ENCODE data around the gene XPR1.
"Not testable (repeated sequence)": the region's sequence is repeated elsewhere in the genome, so short reads cannot be mapped to it uniquely, and the experiment has no call there.

XPR1 gene

DNA sequence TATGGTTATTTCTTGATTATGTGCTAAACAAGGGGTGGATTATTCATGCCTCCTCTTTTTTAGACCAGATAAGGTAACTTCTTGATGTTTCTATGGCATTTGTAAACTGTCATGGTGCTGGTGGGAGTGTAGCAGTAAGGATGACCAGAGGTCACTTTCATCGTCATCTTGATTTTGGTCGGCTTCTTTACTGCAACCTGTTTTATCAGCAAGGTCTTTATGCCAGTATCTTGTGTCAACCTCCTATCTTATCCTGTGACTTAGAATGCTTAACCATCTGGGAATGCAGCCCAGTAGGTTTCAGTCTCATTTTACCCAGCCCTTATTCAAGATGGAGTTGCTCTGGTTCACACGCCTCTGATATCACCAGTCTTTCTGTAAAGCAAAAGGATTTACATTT lies 95.9 kb downstream of the XPR1 start:
- DNase-seq = not testable (repeated sequence)

DNA sequence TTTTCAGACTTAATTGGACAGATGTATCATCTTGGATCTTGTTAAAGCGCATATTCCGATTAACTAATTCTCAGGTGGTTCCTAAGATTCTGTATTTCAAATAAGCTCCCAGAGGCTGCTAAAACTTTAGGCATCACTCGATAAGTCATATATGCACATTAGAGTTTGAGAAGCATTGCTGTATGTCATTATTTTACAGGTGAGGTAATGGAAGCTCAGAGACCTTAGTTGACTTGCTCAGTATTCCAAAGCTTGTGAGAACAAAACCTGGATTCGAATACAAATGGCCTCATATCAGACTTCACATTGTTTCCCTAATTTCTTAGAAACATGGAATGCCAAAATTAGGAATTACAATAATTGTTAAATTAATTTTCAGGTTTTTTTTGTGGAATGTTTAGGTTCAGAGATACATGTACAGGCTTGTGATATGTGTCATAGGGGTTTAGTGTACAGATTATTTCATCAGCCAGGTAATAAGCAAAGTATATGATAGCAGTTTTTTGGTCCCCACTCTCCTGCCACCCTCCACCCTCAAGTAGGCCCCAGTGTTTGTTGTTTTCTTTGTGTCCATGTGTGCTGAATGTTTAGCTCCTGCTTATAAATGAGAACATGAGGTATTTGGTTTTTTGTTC lies 96.8 kb downstream of the XPR1 start:
- DNase-seq = no peak

- no peak for DNase-seq
Observed at GRCh38 chr1:180731131-180731530, 99.3 kb downstream of the XPR1 start.

DNA sequence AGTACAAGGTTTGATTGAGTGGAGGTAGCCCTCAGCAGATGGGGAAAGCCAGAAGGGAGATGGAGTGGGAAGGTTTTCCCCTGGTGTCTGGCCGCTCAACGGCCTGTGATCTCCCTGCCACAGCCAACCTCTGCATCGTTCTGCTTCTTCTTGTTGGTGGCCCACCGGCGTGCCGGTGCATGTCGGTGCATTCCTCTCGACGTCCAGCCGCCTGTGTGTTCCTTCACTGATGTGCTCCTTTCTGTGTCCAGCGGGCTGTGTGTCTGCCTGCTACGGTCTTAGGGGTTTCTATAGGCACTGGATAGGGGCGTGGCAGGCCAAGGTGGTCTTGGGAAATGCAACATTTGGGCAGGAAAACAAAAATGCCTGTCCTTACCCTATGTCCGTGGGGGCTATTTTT lies 101.0 kb downstream of the XPR1 start:
- no peak for DNase-seq

GRCh38 chr1:180734366-180734765 lies 102.5 kb downstream of the XPR1 start:
- no peak for DNase-seq

GRCh38 chr1:180742663-180743062 lies 110.8 kb downstream of the XPR1 start:
- no peak for DNase-seq

GRCh38 chr1:180743868-180744267 lies 112.0 kb downstream of the XPR1 start:
- no peak for DNase-seq

- DNase-seq = no peak
Observed at GRCh38 chr1:180745098-180745497, 113.3 kb downstream of the XPR1 start.

GRCh38 chr1:180751921-180752320 lies 120.1 kb downstream of the XPR1 start:
- DNase-seq = peak; percentile 14

DNA sequence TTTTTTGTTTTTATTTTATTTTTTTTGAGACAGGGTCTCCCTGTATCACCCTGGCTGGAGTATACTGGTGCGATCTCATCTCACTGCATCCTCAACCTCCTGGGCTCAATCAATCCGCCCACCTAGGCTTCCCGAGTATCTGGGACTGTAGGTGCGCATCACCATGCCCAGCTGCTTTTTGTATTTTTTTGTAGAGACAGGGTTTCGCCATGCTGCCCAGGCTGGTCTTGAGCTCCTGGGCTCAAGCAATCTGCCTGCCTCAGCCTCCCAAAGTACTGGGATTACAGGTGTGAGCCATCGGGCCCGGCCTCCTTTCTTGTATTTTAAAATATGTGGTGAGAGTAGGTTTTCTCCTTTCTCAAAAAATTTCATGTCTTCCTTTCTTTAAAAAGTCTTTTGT lies 122.6 kb downstream of the XPR1 start:
- DNase-seq = no peak

DNA sequence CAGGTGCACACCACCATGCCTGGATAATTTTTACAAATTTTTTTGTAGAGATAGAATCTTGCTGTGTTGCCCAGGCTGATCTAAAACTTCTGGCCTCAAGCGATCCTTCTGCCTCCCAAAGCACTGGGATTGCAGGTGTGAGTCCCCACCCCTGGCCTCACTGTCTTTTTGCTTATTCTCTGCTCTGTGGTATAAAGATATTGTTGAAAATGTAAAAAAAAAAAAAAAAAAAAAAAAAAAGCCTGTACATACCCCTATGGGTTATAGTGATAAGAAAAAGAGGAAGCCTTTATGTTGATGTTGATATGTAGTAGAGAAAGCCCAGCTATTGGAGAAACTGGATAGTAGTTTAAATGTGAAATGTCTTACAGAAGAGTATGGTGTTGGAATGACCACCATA lies 125.8 kb downstream of the XPR1 start:
- DNase-seq = no peak

GRCh38 chr1:180762796-180763195 lies 131.0 kb downstream of the XPR1 start:
- DNase-seq = peak; percentile 1

- peak; percentile 16 for DNase-seq
Observed at GRCh38 chr1:180765151-180765550, 133.3 kb downstream of the XPR1 start.

- DNase-seq = no peak
Observed at GRCh38 chr1:180769889-180770288, 138.1 kb downstream of the XPR1 start.

GRCh38 chr1:180773210-180773865 lies 141.5 kb downstream of the XPR1 start:
- DNase-seq = peak; percentile 72

- DNase-seq = no peak
Observed at GRCh38 chr1:180775801-180776200, 144.0 kb downstream of the XPR1 start.

DNA sequence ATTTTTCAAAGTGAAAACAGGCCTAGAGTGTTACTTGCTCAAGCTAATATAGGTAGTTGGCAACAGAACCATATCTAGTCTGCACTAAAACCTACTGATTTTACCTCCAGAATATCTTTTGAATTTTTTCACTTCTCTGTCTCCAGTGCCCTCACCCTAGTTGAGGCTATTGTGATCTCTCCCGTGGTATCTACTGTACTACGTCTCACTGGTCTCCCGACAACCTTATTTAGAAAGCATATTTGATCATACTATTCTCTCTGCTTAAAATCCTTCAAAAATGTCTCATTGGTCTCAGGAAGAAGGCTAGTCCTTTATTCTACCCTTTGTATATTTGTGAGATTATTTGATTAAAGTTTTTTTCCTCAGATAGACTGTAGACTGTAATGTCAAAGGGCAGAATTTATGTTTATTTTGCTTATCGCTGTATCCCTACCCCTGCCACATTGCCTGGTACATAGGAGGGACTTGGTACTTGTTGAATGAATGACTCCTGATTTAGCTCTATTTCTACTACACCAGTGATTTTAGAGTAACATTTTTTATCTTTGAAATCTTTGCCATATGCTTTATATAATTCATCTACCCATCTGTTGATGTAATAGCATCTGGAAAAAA lies 145.4 kb downstream of the XPR1 start:
- no peak for DNase-seq

GRCh38 chr1:180778782-180779398 lies 147.1 kb downstream of the XPR1 start:
- no peak for DNase-seq

DNA sequence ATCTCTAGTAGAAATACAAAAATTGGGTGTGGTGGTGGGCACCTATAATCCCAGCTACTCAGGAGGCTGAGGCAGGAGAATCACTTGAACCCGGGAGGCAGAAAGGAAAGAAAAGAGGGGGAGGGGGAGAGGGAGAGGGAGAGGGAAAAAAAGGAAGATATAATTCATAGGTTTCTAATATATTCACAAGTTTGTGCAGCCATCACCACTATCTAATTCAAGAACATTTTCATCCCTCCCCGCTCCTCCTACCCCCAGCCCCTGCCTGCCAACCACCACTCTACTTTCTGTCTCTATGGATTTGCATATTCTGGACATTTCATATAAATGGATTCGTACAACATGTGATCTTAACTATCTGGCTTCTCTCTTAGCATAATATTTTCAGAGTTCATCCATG lies 147.8 kb downstream of the XPR1 start:
- DNase-seq = no peak

GRCh38 chr1:180781718-180782117 lies 149.9 kb downstream of the XPR1 start:
- no peak for DNase-seq

DNA sequence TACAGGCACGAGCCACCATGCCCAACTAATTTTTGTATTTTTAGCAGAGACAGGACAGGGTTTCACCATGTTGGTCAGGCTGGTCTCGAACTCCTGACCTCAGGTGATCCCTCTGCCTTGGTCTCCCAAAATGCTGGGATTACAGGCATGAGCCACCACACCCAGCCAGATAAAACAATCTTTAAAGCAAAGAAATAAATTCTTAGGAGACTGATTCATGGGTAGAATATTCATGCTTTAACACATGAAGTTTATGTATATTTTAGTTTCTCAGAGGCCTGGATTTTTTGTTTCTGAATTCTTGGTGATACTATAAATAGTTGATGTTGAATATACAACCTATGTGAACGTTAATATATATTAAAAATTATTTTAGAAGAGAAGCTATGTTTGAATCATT lies 153.5 kb downstream of the XPR1 start:
- DNase-seq = peak; percentile 15

DNA sequence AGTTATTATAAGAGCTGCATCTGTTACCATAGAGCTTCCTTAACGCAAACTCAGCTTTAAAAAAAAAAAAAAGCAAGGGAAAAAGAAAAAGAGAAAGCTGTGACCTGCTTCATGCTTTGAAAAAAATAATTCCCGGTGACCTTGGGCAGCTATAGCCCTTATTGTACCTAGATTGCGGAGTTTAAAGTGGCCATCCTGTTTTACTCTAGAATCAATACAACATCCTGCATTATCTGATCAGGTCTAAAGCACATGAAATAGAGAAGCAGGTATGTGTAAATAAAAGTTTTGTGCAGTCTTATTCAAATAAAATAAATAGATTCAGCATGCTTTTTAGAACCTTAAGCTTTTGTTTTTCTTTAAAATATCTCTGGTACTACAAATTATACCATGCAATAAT lies 154.1 kb downstream of the XPR1 start:
- DNase-seq = no peak

GRCh38 chr1:180786624-180787023 lies 154.8 kb downstream of the XPR1 start:
- no peak for DNase-seq
